Left lung (tissue), 10 donors: ENCODE data around the gene PRDX1. TPM values are rescaled to one million over a fixed set of nuclear protein-coding genes. Genes with fewer than 3 reads are reported as not detected.
A peak's percentile ranks its signal among the peaks of the same experiment; 100 is the strongest.
"Not testable (repeated sequence)": the region's sequence is repeated elsewhere in the genome, so short reads cannot be mapped to it uniquely, and the experiment has no call there.

Source experiments
- ATAC-seq: fragments of 200-7000 bp; cut with Tn5 transposase; one replicate; pipeline ENCODE4 v1.9.1; 2020; ENCODE audit warnings: moderate library complexity
- DNase-seq, 4 donors: peaks; one replicate each; pipeline ENCODE4 v3.0.0-alpha.2; 2013 to 2020
- H3K27ac ChIP-seq, 2 donors: fragments of 200-600 bp; sonication (generic) in 1 of 2; one replicate each; pipeline versions ENCODE4 v1.5.0 to v1.8.0; 2020 to 2021
- H3K27me3 ChIP-seq, 2 donors: fragments of 200-600 bp; sonication (generic) in 1 of 2; one replicate each; pipeline versions ENCODE4 v1.5.0 to v1.8.0; 2020 to 2021
- H3K36me3 ChIP-seq, 2 donors: fragments of 200-600 bp; sonication (generic) in 1 of 2; one replicate each; pipeline versions ENCODE4 v1.5.0 to v1.8.0; 2020 to 2021
- H3K4me1 ChIP-seq, 2 donors: fragments of 200-600 bp; one replicate each; pipeline ENCODE4 v1.8.0; 2021
- H3K4me3 ChIP-seq, 2 donors: fragments of 200-600 bp; sonication (generic) in 1 of 2; one replicate each; pipeline versions ENCODE4 v1.5.0 to v1.8.0; 2020 to 2021; ENCODE audit warnings: mild to moderate bottlenecking in 1 of 2
- H3K9me3 ChIP-seq, 2 donors: fragments of 200-600 bp; sonication (generic) in 1 of 2; one replicate each; pipeline versions ENCODE4 v1.5.0 to v1.8.0; 2020 to 2021
- CTCF ChIP-seq, 2 donors: fragments of 200-600 bp; sonication (generic) in 1 of 2; IDR thresholded peaks; one replicate each; pipeline versions ENCODE4 v1.5.0 to v1.8.0; 2021; ENCODE audit warnings: antibody characterized with exemption in 2 of 2
- intact Hi-C, 2 donors: fragments of 100-400 bp; cut with DNase I; formaldehyde crosslinking; loops; one replicate each; pipeline versions ENCODE4 v1.11.2 to v1.14.2; 2022
- polyA plus RNA-seq, 6 donors: library from polyadenylated mRNA; unstranded; fragments of 120-200 nt; gene quantifications; one replicate each; pipeline ENCODE4 v1.2.1, GENCODE V29; 2013; ENCODE audit not compliant: insufficient read length in 6 of 6
- total RNA-seq, 2 donors: library from RNA; stranded (reverse); fragmentation: NEBNext Ultra II Directional; extraction: Animal tissue kit (Norgen Biotek cat#: 25700); gene quantifications; one replicate each; pipeline ENCODE4 v1.2.1, GENCODE V29; 2021
- donor health status: DM: no; HTN: yes; CAD: no.
- donor health status: DM: no; HTN: no; CAD: no.

Gene PRDX1
- total and polyA plus RNA-seq, 8 donors: 190 to 579 (median 247) TPM

GRCh38 chr1:45488666-45489377 is 32.9 kb downstream of the PRDX1 start:
- DNase-seq: no peak
- H3K27me3 ChIP-seq: no peaks in the 10 kb centered on the region
- no peak for TF ChIP-seq CTCF (IDR thresholded peaks at IDR 0.05)
- H3K4me3 ChIP-seq: no peak overlapping the region
- no peaks in the 10 kb centered on the region for H3K36me3 ChIP-seq
- intact Hi-C loops: no loop called here
- H3K9me3 ChIP-seq: no peaks in the 10 kb centered on the region
- ATAC-seq: no peak
- no peak overlapping the region for H3K27ac ChIP-seq
- H3K4me1 ChIP-seq: peaks cover 5 to 24% of the 10 kb centered on the region in 2 donors

- ATAC-seq (no peak), DNase-seq (no peak)
- no peak for TF ChIP-seq CTCF (IDR thresholded peaks at IDR 0.05)
- Histone ChIP-seq H3K27ac (no peak overlapping the region), H3K9me3 (no peaks in the 10 kb centered on the region), H3K4me3 (no peak overlapping the region), H3K4me1 (peaks cover 5 to 18% of the 10 kb centered on the region in 2 donors), H3K36me3 (no peaks in the 10 kb centered on the region), H3K27me3 (no peaks in the 10 kb centered on the region)
- intact Hi-C loops: no loop called here
Measured at GRCh38 chr1:45485949-45486348, 35.7 kb downstream of the PRDX1 start.

- H3K9me3 ChIP-seq: no peaks in the 10 kb centered on the region
- H3K4me3 ChIP-seq: no peak overlapping the region
- no peaks in the 10 kb centered on the region for H3K27me3 ChIP-seq
- TF ChIP-seq CTCF (IDR thresholded peaks at IDR 0.05): no peak
- intact Hi-C loops: no loop called here
- ATAC-seq: no peak
- no peak for DNase-seq
- H3K27ac ChIP-seq: no peak overlapping the region
- H3K4me1 ChIP-seq: no peaks in the 10 kb centered on the region
- no peaks in the 10 kb centered on the region for H3K36me3 ChIP-seq
Measured at GRCh38 chr1:45479039-45479748, 42.5 kb downstream of the PRDX1 start.

- TF ChIP-seq CTCF (IDR thresholded peaks at IDR 0.05): no peak
- Histone ChIP-seq H3K4me3 (no peak overlapping the region), H3K27me3 (no peaks in the 10 kb centered on the region), H3K9me3 (no peaks in the 10 kb centered on the region), H3K4me1 (no peaks in the 10 kb centered on the region), H3K27ac (no peak overlapping the region), H3K36me3 (no peaks in the 10 kb centered on the region)
- ATAC-seq (no peak), DNase-seq (peak in 1 of 4 donors; percentile 28)
- intact Hi-C loops: no loop called here
Measured at GRCh38 chr1:45478121-45478814, 43.4 kb downstream of the PRDX1 start.

- no peak for ATAC-seq
- no peak for TF ChIP-seq CTCF (IDR thresholded peaks at IDR 0.05)
- Histone ChIP-seq H3K27ac (no peak overlapping the region), H3K9me3 (no peaks in the 10 kb centered on the region), H3K4me3 (no peak overlapping the region), H3K27me3 (no peaks in the 10 kb centered on the region), H3K36me3 (no peaks in the 10 kb centered on the region), H3K4me1 (no peaks in the 10 kb centered on the region)
- intact Hi-C loops: no loop called here
- no peak for DNase-seq
Measured at GRCh38 chr1:45477646-45478045, 44.0 kb downstream of the PRDX1 start.

- intact Hi-C loops, H3K27me3 ChIP-seq, ATAC-seq, H3K27ac ChIP-seq, DNase-seq, H3K9me3 ChIP-seq, H3K36me3 ChIP-seq, H3K4me3 ChIP-seq, H3K4me1 ChIP-seq: not testable (repeated sequence)
Measured at GRCh38 chr1:45474194-45474593, 47.5 kb downstream of the PRDX1 start.
